PC-3 (cell line): ENCODE measurements around the gene ARHGAP6.

Source experiments
- EZH2phosphoT487 ChIP-seq: fragments of 300-600 bp; sonication (generic); IDR thresholded peaks from 2 replicates; pipeline ENCODE4 v1.6.1; 2018; ENCODE audit warnings: mild to moderate bottlenecking, antibody characterized with exemption, low read length, borderline replicate concordance
- TF ChIP-seq, protein P1 (sequence below): fragments of 300-600 bp; sonication (generic); conservative IDR thresholded peaks from 2 replicates; pipeline ENCODE4 v1.5.1; 2017; ENCODE audit warnings: antibody characterized with exemption, low read depth, mild to moderate bottlenecking, low read length

DNA sequence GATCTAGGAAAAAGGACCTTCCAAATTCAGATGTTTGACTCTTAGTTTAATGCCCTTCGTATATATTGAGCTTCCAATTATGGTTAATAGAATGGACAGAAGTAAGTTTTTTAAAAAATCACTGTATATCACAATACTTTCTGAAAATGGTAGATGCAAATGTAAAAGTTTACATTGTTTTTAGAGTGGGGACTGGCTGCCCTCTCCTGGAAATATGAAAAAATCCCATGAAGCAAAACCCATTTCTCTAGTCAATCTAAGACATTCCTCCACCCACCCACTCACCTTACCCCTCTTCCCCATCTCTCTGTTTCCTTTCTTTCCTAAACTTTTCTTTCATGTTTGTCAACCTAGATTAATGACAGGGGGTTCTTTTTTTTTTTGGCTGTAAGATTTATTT, 134.5 kb downstream of the ARHGAP6 start:
- TF ChIP-seq, protein P1, sequence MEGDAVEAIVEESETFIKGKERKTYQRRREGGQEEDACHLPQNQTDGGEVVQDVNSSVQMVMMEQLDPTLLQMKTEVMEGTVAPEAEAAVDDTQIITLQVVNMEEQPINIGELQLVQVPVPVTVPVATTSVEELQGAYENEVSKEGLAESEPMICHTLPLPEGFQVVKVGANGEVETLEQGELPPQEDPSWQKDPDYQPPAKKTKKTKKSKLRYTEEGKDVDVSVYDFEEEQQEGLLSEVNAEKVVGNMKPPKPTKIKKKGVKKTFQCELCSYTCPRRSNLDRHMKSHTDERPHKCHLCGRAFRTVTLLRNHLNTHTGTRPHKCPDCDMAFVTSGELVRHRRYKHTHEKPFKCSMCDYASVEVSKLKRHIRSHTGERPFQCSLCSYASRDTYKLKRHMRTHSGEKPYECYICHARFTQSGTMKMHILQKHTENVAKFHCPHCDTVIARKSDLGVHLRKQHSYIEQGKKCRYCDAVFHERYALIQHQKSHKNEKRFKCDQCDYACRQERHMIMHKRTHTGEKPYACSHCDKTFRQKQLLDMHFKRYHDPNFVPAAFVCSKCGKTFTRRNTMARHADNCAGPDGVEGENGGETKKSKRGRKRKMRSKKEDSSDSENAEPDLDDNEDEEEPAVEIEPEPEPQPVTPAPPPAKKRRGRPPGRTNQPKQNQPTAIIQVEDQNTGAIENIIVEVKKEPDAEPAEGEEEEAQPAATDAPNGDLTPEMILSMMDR, result peak; percentile 59
- no peak for TF ChIP-seq EZH2phosphoT487
